Measurements from ENCODE around the gene C11orf52.
A peak's percentile ranks its signal among the peaks of the same experiment; 100 is the strongest.

The C11orf52 gene

GRCh38 chr11:111918390-111919256, at the start of gene C11orf52:
Gene C11orf52, plus strand, starts transcription at chr11:111918913. Its CDS starts 60 bp downstream, at chr11:111918973.
- Histone ChIP-seq H3K36me3 (ENCODE audit: control insufficient read depth in 2 of 2, insufficient read depth in 2 of 2, low read length in 2 of 2) (no peaks in the 10 kb centered on the region), H3K27me3 (ENCODE audit: control insufficient read depth in 2 of 2, insufficient read depth in 2 of 2, low read length in 2 of 2) (no peaks in the 10 kb centered on the region), H3K9ac (ENCODE audit: low read depth in 1 of 2, low read length in 2 of 2) (peak within 1 kb of the TSS; percentile 61 to 65), H3K27ac (ENCODE audit: low read depth in 2 of 2, low read length in 2 of 2) (peak within 1 kb of the TSS; percentile 88 to 95), H3K9me3 (ENCODE audit: control insufficient read depth in 2 of 2, low read length in 2 of 2) (no peaks in the 10 kb centered on the region), H3K4me3 (ENCODE audit: low read length in 2 of 2) (peak within 1 kb of the TSS; percentile 74 to 78), H3K4me1 (ENCODE audit: control insufficient read depth in 2 of 2, insufficient read depth in 2 of 2, low read length in 2 of 2) (peaks cover 4 to 22% of the 10 kb centered on the region in 2 donors)

GRCh38 chr11:111870113-111870512, 48.6 kb upstream of the C11orf52 start:
- peak overlapping the region in 1 of 2 donors; percentile 85 for H3K9ac ChIP-seq (ENCODE audit: low read depth in 1 of 2, low read length in 2 of 2)
- H3K4me1 ChIP-seq (ENCODE audit: control insufficient read depth in 2 of 2, insufficient read depth in 2 of 2, low read length in 2 of 2): peaks cover 10 to 14% of the 10 kb centered on the region in 2 donors
- H3K27me3 ChIP-seq (ENCODE audit: control insufficient read depth in 2 of 2, insufficient read depth in 2 of 2, low read length in 2 of 2): no peaks in the 10 kb centered on the region
- H3K36me3 ChIP-seq (ENCODE audit: control insufficient read depth in 2 of 2, insufficient read depth in 2 of 2, low read length in 2 of 2): peaks cover 3 to 18% of the 10 kb centered on the region in 2 donors
- H3K9me3 ChIP-seq (ENCODE audit: control insufficient read depth in 2 of 2, low read length in 2 of 2): no peaks in the 10 kb centered on the region
- H3K4me3 ChIP-seq (ENCODE audit: low read length in 2 of 2): peak overlapping the region; percentile 94 to 97
- H3K27ac ChIP-seq (ENCODE audit: low read depth in 2 of 2, low read length in 2 of 2): no peak overlapping the region

- H3K27ac ChIP-seq (ENCODE audit: low read depth in 2 of 2, low read length in 2 of 2): peak overlapping the region; percentile 82 to 90
- H3K4me1 ChIP-seq (ENCODE audit: control insufficient read depth in 2 of 2, insufficient read depth in 2 of 2, low read length in 2 of 2): peaks cover 10 to 14% of the 10 kb centered on the region in 2 donors
- H3K36me3 ChIP-seq (ENCODE audit: control insufficient read depth in 2 of 2, insufficient read depth in 2 of 2, low read length in 2 of 2): peaks cover 3 to 15% of the 10 kb centered on the region in 2 donors
- no peaks in the 10 kb centered on the region for H3K27me3 ChIP-seq (ENCODE audit: control insufficient read depth in 2 of 2, insufficient read depth in 2 of 2, low read length in 2 of 2)
- peak overlapping the region; percentile 85 to 89 for H3K9ac ChIP-seq (ENCODE audit: low read depth in 1 of 2, low read length in 2 of 2)
- H3K4me3 ChIP-seq (ENCODE audit: low read length in 2 of 2): peak overlapping the region; percentile 94 to 97
- no peaks in the 10 kb centered on the region for H3K9me3 ChIP-seq (ENCODE audit: control insufficient read depth in 2 of 2, low read length in 2 of 2)
Measured at GRCh38 chr11:111870522-111870885, 48.2 kb upstream of the C11orf52 start.

GRCh38 chr11:111870886-111871692, 47.6 kb upstream of the C11orf52 start, which contains the start of gene ALG9:
Gene ALG9, minus strand, starts transcription at chr11:111871581. Its CDS starts 99 bp downstream, at chr11:111871482.
- peaks cover 10 to 14% of the 10 kb centered on the region in 2 donors for H3K4me1 ChIP-seq (ENCODE audit: control insufficient read depth in 2 of 2, insufficient read depth in 2 of 2, low read length in 2 of 2)
- H3K36me3 ChIP-seq (ENCODE audit: control insufficient read depth in 2 of 2, insufficient read depth in 2 of 2, low read length in 2 of 2): peaks cover 3 to 15% of the 10 kb centered on the region in 2 donors

GRCh38 chr11:111871693-111872161, 47.0 kb upstream of the C11orf52 start:
- H3K27ac ChIP-seq (ENCODE audit: low read depth in 2 of 2, low read length in 2 of 2): peak overlapping the region; percentile 82 to 90
- peak overlapping the region; percentile 94 to 97 for H3K4me3 ChIP-seq (ENCODE audit: low read length in 2 of 2)
- H3K9ac ChIP-seq (ENCODE audit: low read depth in 1 of 2, low read length in 2 of 2): peak overlapping the region; percentile 85 to 89
- H3K4me1 ChIP-seq (ENCODE audit: control insufficient read depth in 2 of 2, insufficient read depth in 2 of 2, low read length in 2 of 2): peaks cover 10 to 14% of the 10 kb centered on the region in 2 donors
- H3K27me3 ChIP-seq (ENCODE audit: control insufficient read depth in 2 of 2, insufficient read depth in 2 of 2, low read length in 2 of 2): no peaks in the 10 kb centered on the region
- H3K9me3 ChIP-seq (ENCODE audit: control insufficient read depth in 2 of 2, low read length in 2 of 2): no peaks in the 10 kb centered on the region
- H3K36me3 ChIP-seq (ENCODE audit: control insufficient read depth in 2 of 2, insufficient read depth in 2 of 2, low read length in 2 of 2): peaks cover 3 to 12% of the 10 kb centered on the region in 2 donors

More at GRCh38 chr11:111870886-111871692, 47.6 kb upstream of the C11orf52 start, which contains the start of gene ALG9:
- Histone ChIP-seq H3K9ac (ENCODE audit: low read depth in 1 of 2, low read length in 2 of 2) (peak within 1 kb of the TSS; percentile 85 to 89), H3K9me3 (ENCODE audit: control insufficient read depth in 2 of 2, low read length in 2 of 2) (no peaks in the 10 kb centered on the region), H3K27ac (ENCODE audit: low read depth in 2 of 2, low read length in 2 of 2) (peak within 1 kb of the TSS; percentile 82 to 90), H3K4me3 (ENCODE audit: low read length in 2 of 2) (peak within 1 kb of the TSS; percentile 94 to 97), H3K27me3 (ENCODE audit: control insufficient read depth in 2 of 2, insufficient read depth in 2 of 2, low read length in 2 of 2) (no peaks in the 10 kb centered on the region)

- Histone ChIP-seq H3K4me1 (ENCODE audit: control insufficient read depth in 2 of 2, insufficient read depth in 2 of 2, low read length in 2 of 2) (peaks cover 7 to 10% of the 10 kb centered on the region in 2 donors), H3K9ac (ENCODE audit: low read depth in 1 of 2, low read length in 2 of 2) (peak overlapping the region; percentile 77 to 82), H3K36me3 (ENCODE audit: control insufficient read depth in 2 of 2, insufficient read depth in 2 of 2, low read length in 2 of 2) (peaks cover 0 to 3% of the 10 kb centered on the region in 2 donors), H3K27me3 (ENCODE audit: control insufficient read depth in 2 of 2, insufficient read depth in 2 of 2, low read length in 2 of 2) (no peaks in the 10 kb centered on the region), H3K4me3 (ENCODE audit: low read length in 2 of 2) (peak overlapping the region; percentile 88 to 98), H3K27ac (ENCODE audit: low read depth in 2 of 2, low read length in 2 of 2) (peak overlapping the region; percentile 94 to 99), H3K9me3 (ENCODE audit: control insufficient read depth in 2 of 2, low read length in 2 of 2) (no peaks in the 10 kb centered on the region)
Measured at GRCh38 chr11:111878385-111878848, 40.3 kb upstream of the C11orf52 start.

- H3K27ac ChIP-seq (ENCODE audit: low read depth in 2 of 2, low read length in 2 of 2): peak within 1 kb of the TSS; percentile 94 to 99
- H3K9me3 ChIP-seq (ENCODE audit: control insufficient read depth in 2 of 2, low read length in 2 of 2): no peaks in the 10 kb centered on the region
- peak within 1 kb of the TSS; percentile 77 to 82 for H3K9ac ChIP-seq (ENCODE audit: low read depth in 1 of 2, low read length in 2 of 2)
- no peaks in the 10 kb centered on the region for H3K27me3 ChIP-seq (ENCODE audit: control insufficient read depth in 2 of 2, insufficient read depth in 2 of 2, low read length in 2 of 2)
- peaks cover 7 to 10% of the 10 kb centered on the region in 2 donors for H3K4me1 ChIP-seq (ENCODE audit: control insufficient read depth in 2 of 2, insufficient read depth in 2 of 2, low read length in 2 of 2)
- H3K36me3 ChIP-seq (ENCODE audit: control insufficient read depth in 2 of 2, insufficient read depth in 2 of 2, low read length in 2 of 2): peaks cover 0 to 3% of the 10 kb centered on the region in 2 donors
- peak within 1 kb of the TSS; percentile 88 to 98 for H3K4me3 ChIP-seq (ENCODE audit: low read length in 2 of 2)
Measured at GRCh38 chr11:111878849-111879636, 39.7 kb upstream of the C11orf52 start, which contains the start of the genes CFAP68 and FDXACB1. Gene CFAP68, plus strand, starts transcription at chr11:111879541. Its CDS starts 20 bp downstream, at chr11:111879561. Gene FDXACB1, minus strand, starts transcription at chr11:111879165. Its CDS starts 33 bp downstream, at chr11:111879132.

GRCh38 chr11:111879637-111879960, 39.1 kb upstream of the C11orf52 start:
- Histone ChIP-seq H3K9me3 (ENCODE audit: control insufficient read depth in 2 of 2, low read length in 2 of 2) (no peaks in the 10 kb centered on the region), H3K9ac (ENCODE audit: low read depth in 1 of 2, low read length in 2 of 2) (peak overlapping the region; percentile 77 to 82), H3K27me3 (ENCODE audit: control insufficient read depth in 2 of 2, insufficient read depth in 2 of 2, low read length in 2 of 2) (no peaks in the 10 kb centered on the region), H3K27ac (ENCODE audit: low read depth in 2 of 2, low read length in 2 of 2) (peak overlapping the region; percentile 94 to 99), H3K4me1 (ENCODE audit: control insufficient read depth in 2 of 2, insufficient read depth in 2 of 2, low read length in 2 of 2) (peaks cover 7 to 10% of the 10 kb centered on the region in 2 donors), H3K4me3 (ENCODE audit: low read length in 2 of 2) (peak overlapping the region; percentile 88 to 98), H3K36me3 (ENCODE audit: control insufficient read depth in 2 of 2, insufficient read depth in 2 of 2, low read length in 2 of 2) (peaks cover 0 to 3% of the 10 kb centered on the region in 2 donors)

GRCh38 chr11:111882202-111882601, 36.5 kb upstream of the C11orf52 start:
- Histone ChIP-seq H3K4me3 (ENCODE audit: low read length in 2 of 2) (no peak overlapping the region), H3K9ac (ENCODE audit: low read depth in 1 of 2, low read length in 2 of 2) (no peak overlapping the region), H3K27ac (ENCODE audit: low read depth in 2 of 2, low read length in 2 of 2) (no peak overlapping the region), H3K36me3 (ENCODE audit: control insufficient read depth in 2 of 2, insufficient read depth in 2 of 2, low read length in 2 of 2) (no peaks in the 10 kb centered on the region), H3K4me1 (ENCODE audit: control insufficient read depth in 2 of 2, insufficient read depth in 2 of 2, low read length in 2 of 2) (peaks cover 7 to 10% of the 10 kb centered on the region in 2 donors), H3K9me3 (ENCODE audit: control insufficient read depth in 2 of 2, low read length in 2 of 2) (no peaks in the 10 kb centered on the region), H3K27me3 (ENCODE audit: control insufficient read depth in 2 of 2, insufficient read depth in 2 of 2, low read length in 2 of 2) (no peaks in the 10 kb centered on the region)

Data from mucosa of rectum (tissue), 2 donors.